ENCODE data around the gene SYT7. TPM values are rescaled to one million over a fixed set of nuclear protein-coding genes. Genes with fewer than 3 reads are reported as not detected.
A peak's percentile ranks its signal among the peaks of the same experiment; 100 is the strongest.

Gene SYT7
- polyA plus RNA-seq, 2 of the 4 experiments (the other 2 are of a cell fraction) = 0.37 to 1.0 TPM

GRCh38 chr11:61480994-61481335 is 99.9 kb downstream of the SYT7 start:
- ATAC-seq = peak; percentile 36 to 41; a peak in 5 of 6 replicates
- TF ChIP-seq BCL3 (IDR thresholded peaks at IDR 0.05) = no peak
- TF ChIP-seq FOSB (CRISPR knock-in tag; IDR thresholded peaks at IDR 0.05) = no peak
- no peak for TF ChIP-seq NPAS2 (CRISPR knock-in tag; IDR thresholded peaks at IDR 0.05; ENCODE audit: borderline replicate concordance)
- TF ChIP-seq EHMT2 (IDR thresholded peaks at IDR 0.05; ENCODE audit: low read depth) = no peak
- TF ChIP-seq KDM5A (IDR thresholded peaks at IDR 0.05) = no peak
- no peak for TF ChIP-seq RARB (CRISPR knock-in tag; IDR thresholded peaks at IDR 0.05)
- no peak for TF ChIP-seq PHF8 (IDR thresholded peaks at IDR 0.05; ENCODE audit: borderline replicate concordance, low read depth)
- TF ChIP-seq FOXS1 (CRISPR knock-in tag; IDR thresholded peaks at IDR 0.05) = no peak
- TF ChIP-seq ZNF302 (CRISPR knock-in tag; IDR thresholded peaks at IDR 0.05) = no peak
- TF ChIP-seq RCOR1 (IDR thresholded peaks at IDR 0.05; ENCODE audit: low read depth, low read length) = no peak
- TF ChIP-seq EP300 (IDR thresholded peaks at IDR 0.05) = no peak
- no peak for TF ChIP-seq POLR2A (IDR thresholded peaks at IDR 0.05; ENCODE audit: low read length)
- TF ChIP-seq, protein P1, sequence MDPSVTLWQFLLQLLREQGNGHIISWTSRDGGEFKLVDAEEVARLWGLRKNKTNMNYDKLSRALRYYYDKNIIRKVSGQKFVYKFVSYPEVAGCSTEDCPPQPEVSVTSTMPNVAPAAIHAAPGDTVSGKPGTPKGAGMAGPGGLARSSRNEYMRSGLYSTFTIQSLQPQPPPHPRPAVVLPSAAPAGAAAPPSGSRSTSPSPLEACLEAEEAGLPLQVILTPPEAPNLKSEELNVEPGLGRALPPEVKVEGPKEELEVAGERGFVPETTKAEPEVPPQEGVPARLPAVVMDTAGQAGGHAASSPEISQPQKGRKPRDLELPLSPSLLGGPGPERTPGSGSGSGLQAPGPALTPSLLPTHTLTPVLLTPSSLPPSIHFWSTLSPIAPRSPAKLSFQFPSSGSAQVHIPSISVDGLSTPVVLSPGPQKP (IDR thresholded peaks at IDR 0.05; ENCODE audit: low read depth, low read length) = no peak
- no peak for TF ChIP-seq ZFP36 (IDR thresholded peaks at IDR 0.05; ENCODE audit: borderline replicate concordance, partially characterized antibody)
- no peak for TF ChIP-seq NFE2L2 (conservative IDR thresholded peaks at IDR 0.05; ENCODE audit: low read length)
- no peak for TF ChIP-seq POLR2AphosphoS2 (conservative IDR thresholded peaks at IDR 0.05; ENCODE audit: low read length)
- no peak overlapping the region for H3K4me2 ChIP-seq
- ChIA-PET CTCF (interaction anchor here (1.0 to 9.1 kb wide), 11 partner anchors 9 to 156 kb away, joined by 3 to 141 read pairs (median 8); partner anchors contain the start of gene LRRC10B), POLR2A (no interaction called here)
- no peaks in the 10 kb centered on the region for H3K9me3 ChIP-seq
- 59% methylated on average over 4 of the region's 7 CpGs for WGBS (ENCODE audit: missing lambda C conversion rate)
- peak in 1 of 2 experiments; percentile 55 for DNase-seq (ENCODE audit: low read depth in 1 of 2, low spot score in 1 of 2)
- no peak overlapping the region for H3K4me3 ChIP-seq
- H3K27ac ChIP-seq = no peak overlapping the region
- H3K4me1 ChIP-seq = no peaks in the 10 kb centered on the region
- FAIRE-seq = no peak

GRCh38 chr11:61480261-61480993 is 100.4 kb downstream of the SYT7 start:
- H3K4me3 ChIP-seq = no peak overlapping the region
- POLR2A ChIA-PET = interaction anchor here (0.7 kb wide), 1 partner anchor 311 kb away, joined by 3 read pairs; no protein-coding TSS in a partner anchor
- 84% methylated on average over 15 of the region's 15 CpGs for WGBS (ENCODE audit: missing lambda C conversion rate)
- no peak for FAIRE-seq
- no peaks in the 10 kb centered on the region for H3K9me3 ChIP-seq
- H3K4me2 ChIP-seq = no peak overlapping the region
- ATAC-seq = peak in 1 of 2 experiments; percentile 7; a peak in 1 of 6 replicates
- no peak for TF ChIP-seq GATA3 (IDR thresholded peaks at IDR 0.05; ENCODE audit: borderline replicate concordance)
- no peak for TF ChIP-seq HDAC2 (IDR thresholded peaks at IDR 0.05)
- no peak for TF ChIP-seq PBX3 (IDR thresholded peaks at IDR 0.05)
- no peak for TF ChIP-seq ESRRA (IDR thresholded peaks at IDR 0.05; ENCODE audit: borderline replicate concordance, low read length)
- no peak for TF ChIP-seq CBX2 (IDR thresholded peaks at IDR 0.05; ENCODE audit: borderline replicate concordance, low read depth)
- TF ChIP-seq KDM1A (IDR thresholded peaks at IDR 0.05; ENCODE audit: low read depth) = no peak
- no peak for TF ChIP-seq HEYL (CRISPR knock-in tag; IDR thresholded peaks at IDR 0.05)
- TF ChIP-seq POLR2AphosphoS2 (conservative IDR thresholded peaks at IDR 0.05; ENCODE audit: low read length) = no peak
- no peak for TF ChIP-seq RAD21 (conservative IDR thresholded peaks at IDR 0.05 in 1 of 2, IDR thresholded peaks at IDR 0.05 in 1 of 2)
- TF ChIP-seq ZC3H11A (IDR thresholded peaks at IDR 0.05) = no peak
- no peak for TF ChIP-seq NPAS2 (CRISPR knock-in tag; IDR thresholded peaks at IDR 0.05; ENCODE audit: borderline replicate concordance)
- no peaks in the 10 kb centered on the region for H3K4me1 ChIP-seq
- no peak overlapping the region for H3K27ac ChIP-seq
- CTCF ChIA-PET = interaction anchor here (1.0 to 9.1 kb wide), 10 partner anchors 9 to 156 kb away, joined by 3 to 141 read pairs (median 22); partner anchors contain the start of gene LRRC10B
- no peak for DNase-seq (ENCODE audit: low read depth in 1 of 2, low spot score in 1 of 2)
